GM23248 (cell line): ENCODE measurements around the gene HTRA1. TPM values are rescaled to one million over a fixed set of nuclear protein-coding genes. Genes with fewer than 3 reads are reported as not detected.

Experiments used
- DNase-seq: peaks from one replicate; pipeline ENCODE4 v3.0.0-alpha.2; 2015
- H2AFZ ChIP-seq: fragments of 200-600 bp; sonication (generic); 2 replicates; pipeline ENCODE4 v1.6.1; 2016; ENCODE audit warnings: antibody characterized with exemption
- H3F3A ChIP-seq: fragments of 200-600 bp; sonication (generic); 2 replicates; pipeline ENCODE4 v1.6.1; 2016; ENCODE audit warnings: mild to moderate bottlenecking, antibody characterized with exemption, mixed run types; ENCODE audit not compliant: insufficient read depth
- H3K27ac ChIP-seq: fragments of 200-600 bp; sonication (generic); 2 replicates; pipeline ENCODE4 v1.5.1; 2016; ENCODE audit warnings: mild to moderate bottlenecking
- H3K27me3 ChIP-seq: fragments of 200-600 bp; sonication (generic); replicated peaks from 2 replicates; pipeline ENCODE4 v1.6.1; 2016; ENCODE audit warnings: mild to moderate bottlenecking; ENCODE audit not compliant: insufficient read depth
- H3K36me3 ChIP-seq: fragments of 200-600 bp; sonication (generic); 2 replicates; pipeline ENCODE4 v1.6.1; 2016; ENCODE audit warnings: low read depth, mild to moderate bottlenecking
- H3K4me1 ChIP-seq: fragments of 200-600 bp; sonication (generic); 2 replicates; pipeline ENCODE4 v1.6.1; 2016; ENCODE audit warnings: mild to moderate bottlenecking; ENCODE audit not compliant: insufficient read depth
- H3K4me2 ChIP-seq: fragments of 200-600 bp; sonication (generic); one replicate; pipeline ENCODE4 v1.6.1; 2016; ENCODE audit warnings: mild to moderate bottlenecking; ENCODE audit not compliant: unreplicated experiment
- H3K4me3 ChIP-seq: fragments of 200-600 bp; sonication (generic); 2 replicates; pipeline ENCODE4 v1.5.1; 2016; ENCODE audit warnings: mild to moderate bottlenecking
- H3K79me2 ChIP-seq: fragments of 200-600 bp; sonication (generic); 2 replicates; pipeline ENCODE4 v1.6.1; 2016; ENCODE audit warnings: mild to moderate bottlenecking; ENCODE audit not compliant: insufficient read depth
- H3K9ac ChIP-seq: fragments of 200-600 bp; sonication (generic); 2 replicates; pipeline ENCODE4 v1.6.1; 2016; ENCODE audit warnings: mild to moderate bottlenecking
- H3K9me2 ChIP-seq: fragments of 200-600 bp; sonication (generic); 2 replicates; pipeline ENCODE4 v1.6.1; 2016; ENCODE audit warnings: mixed run types, mild to moderate bottlenecking, moderate library complexity; ENCODE audit not compliant: insufficient read depth
- H3K9me3 ChIP-seq: fragments of 200-600 bp; sonication (generic); one replicate; pipeline ENCODE4 v1.6.1; 2017; ENCODE audit warnings: low read depth
- H4K20me1 ChIP-seq: fragments of 200-600 bp; sonication (generic); 2 replicates; pipeline ENCODE4 v1.6.0; 2016; ENCODE audit not compliant: insufficient read depth
- EZH2 ChIP-seq: fragments of 200-600 bp; sonication (generic); IDR thresholded peaks from 2 replicates; pipeline ENCODE4 v1.6.1; 2018; ENCODE audit warnings: antibody characterized with exemption, mild to moderate bottlenecking; ENCODE audit not compliant: insufficient read depth, poor library complexity, severe bottlenecking
- EZH2phosphoT487 ChIP-seq: fragments of 200-600 bp; sonication (generic); IDR thresholded peaks from 2 replicates; pipeline ENCODE4 v1.6.1; 2018; ENCODE audit warnings: antibody characterized with exemption, moderate library complexity, mild to moderate bottlenecking, low read depth; ENCODE audit not compliant: insufficient read depth
- WGBS, 2 experiments: methylation state at CpG; one replicate each; pipeline ENCODE4 v1.1.6; 2015 to 2017; ENCODE audit warnings: low lambda C conversion rate in 2 of 2, low coverage in 1 of 2; ENCODE audit errors: missing lambda C conversion rate in 2 of 2; 5-methylcytosine and 5-hydroxymethylcytosine counted together
- in situ Hi-C: fragments of 300-500 bp; cut with MboI; formaldehyde crosslinking; loops from 2 replicates; pipeline ENCODE4 v1.15.0; 2020
- polyA plus RNA-seq: library from polyadenylated mRNA; unstranded; fragments of >200 nt; fragmentation: Nextera tagmentation; extraction: Ambion mirVana; gene quantifications from 2 replicates; pipeline ENCODE4 v1.2.1, GENCODE V29; 2016
- total RNA-seq: library from RNA; depleted of rRNA; stranded (reverse); fragments of >200 nt; shearing (Covaris generic); gene quantifications from 2 replicates; pipeline ENCODE4 v1.2.3, GENCODE V29; 2014

Gene HTRA1
- total and polyA plus RNA-seq, 2 experiments from 2014 or later: 220 to 405 TPM

DNA sequence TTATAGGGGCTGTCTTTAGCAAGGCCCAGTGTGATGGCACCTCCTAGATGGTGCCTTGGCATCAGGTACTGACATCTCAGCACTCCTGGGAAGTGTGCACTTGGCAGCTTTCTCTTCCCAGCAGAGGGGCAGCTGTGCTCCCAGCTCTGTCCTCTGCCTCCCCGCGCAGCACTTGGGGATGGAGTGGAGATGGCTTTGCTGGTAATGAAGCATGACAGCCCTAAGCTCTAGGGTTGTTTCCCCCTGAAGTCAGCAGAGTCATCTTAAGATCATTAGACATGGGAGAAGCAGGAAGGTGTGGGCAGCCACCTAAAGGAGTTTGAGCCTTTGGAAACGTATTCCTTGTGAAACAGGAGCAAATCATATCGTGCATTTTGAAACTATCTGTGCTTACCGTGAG, 46.7 kb downstream of the HTRA1 start:
- Histone ChIP-seq H3F3A (no peaks in the 10 kb centered on the region), H3K9me3 (no peaks in the 10 kb centered on the region), H3K4me1 (0 out of 2 replicates have a peak, but pooled peaks cover 4% of the 10 kb centered on the region), H3K9me2 (no peaks in the 10 kb centered on the region), H3K4me2 (no peak overlapping the region), H3K27ac (no peak overlapping the region), H2AFZ (no peak overlapping the region), H4K20me1 (no peaks in the 10 kb centered on the region), H3K9ac (no peak overlapping the region), H3K27me3 (no peaks in the 10 kb centered on the region), H3K79me2 (peaks cover 19% of the 10 kb centered on the region), H3K4me3 (no peak overlapping the region), H3K36me3 (peaks cover 7% of the 10 kb centered on the region; the same call in 1 of the 2 replicates)
- in situ Hi-C loops: no loop called here
- WGBS, 2 experiments: 79 to 80% methylated on average over 5 of the region's 5 CpGs
- DNase-seq: no peak
- TF ChIP-seq EZH2: no peak
- no peak for TF ChIP-seq EZH2phosphoT487

DNA sequence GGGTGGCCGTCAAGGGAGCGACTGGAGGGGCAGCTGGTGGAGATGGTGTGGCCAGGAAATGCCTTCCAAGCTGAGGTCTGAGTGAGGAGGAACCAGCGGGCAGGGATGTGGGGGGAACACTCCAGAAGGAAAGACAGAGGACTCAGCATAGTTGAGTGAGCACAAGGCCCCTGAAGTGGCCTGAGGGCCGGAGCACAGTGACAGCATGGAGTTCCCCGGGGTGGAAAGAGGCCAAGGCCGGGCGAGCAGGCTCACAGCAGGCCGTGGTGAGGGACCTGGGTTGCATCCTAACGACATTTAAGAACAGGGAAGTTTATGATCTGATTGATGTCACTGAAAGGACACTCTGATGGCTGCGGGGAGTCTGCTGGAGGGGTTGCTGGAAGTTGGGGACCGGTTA, 48.0 kb downstream of the HTRA1 start:
- in situ Hi-C loops: no loop called here
- no peak overlapping the region for H2AFZ ChIP-seq
- H3K9me3 ChIP-seq: no peaks in the 10 kb centered on the region
- no peak for DNase-seq
- WGBS, 2 experiments: 90 to 92% methylated on average over 11 of the region's 11 CpGs
- TF ChIP-seq EZH2phosphoT487 (no peak), EZH2 (no peak)
- H3K4me2 ChIP-seq: no peak overlapping the region
- H3K4me1 ChIP-seq: 0 out of 2 replicates have a peak, but pooled peaks cover 4% of the 10 kb centered on the region
- H3K9me2 ChIP-seq: no peaks in the 10 kb centered on the region
- no peaks in the 10 kb centered on the region for H4K20me1 ChIP-seq
- H3K9ac ChIP-seq: no peak overlapping the region
- no peaks in the 10 kb centered on the region for H3K27me3 ChIP-seq
- H3K79me2 ChIP-seq: peaks cover 11% of the 10 kb centered on the region
- H3K4me3 ChIP-seq: no peak overlapping the region
- H3K27ac ChIP-seq: no peak overlapping the region
- peaks cover 7% of the 10 kb centered on the region; the same call in 1 of the 2 replicates for H3K36me3 ChIP-seq
- H3F3A ChIP-seq: no peaks in the 10 kb centered on the region

DNA sequence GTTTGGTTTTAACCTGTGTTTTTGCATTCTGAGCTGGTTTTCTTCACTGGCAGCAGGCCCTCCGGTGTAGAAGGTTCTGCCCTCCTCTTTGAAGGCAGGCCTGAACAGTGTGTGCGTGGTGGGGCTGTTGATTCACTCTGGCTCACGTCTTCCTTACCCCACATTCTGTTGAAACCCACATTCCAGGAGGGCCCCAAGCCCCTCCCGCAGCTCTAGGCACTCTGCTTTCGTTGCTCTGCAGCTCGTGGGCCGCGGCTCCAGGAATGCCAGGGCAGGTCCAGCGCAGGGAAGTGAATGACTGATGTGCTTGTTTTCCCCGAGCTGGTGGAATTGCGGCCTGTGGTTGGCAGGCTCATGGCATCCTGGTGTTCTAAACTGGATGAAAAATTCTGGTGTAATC, 49.0 kb downstream of the HTRA1 start:
- Histone ChIP-seq H4K20me1 (no peaks in the 10 kb centered on the region), H3K4me2 (no peak overlapping the region), H3K9ac (no peak overlapping the region), H3K9me3 (no peaks in the 10 kb centered on the region), H3K4me3 (no peak overlapping the region), H3K27me3 (no peaks in the 10 kb centered on the region), H3F3A (no peaks in the 10 kb centered on the region), H3K4me1 (no peaks in the 10 kb centered on the region), H2AFZ (no peak overlapping the region), H3K36me3 (peaks cover 7% of the 10 kb centered on the region; the same call in 1 of the 2 replicates), H3K27ac (no peak overlapping the region), H3K79me2 (peaks cover 9% of the 10 kb centered on the region), H3K9me2 (no peaks in the 10 kb centered on the region)
- in situ Hi-C loops: no loop called here
- no peak for TF ChIP-seq EZH2phosphoT487
- TF ChIP-seq EZH2: no peak
- WGBS, 2 experiments: 90 to 93% methylated on average over 11 of the region's 11 CpGs
- DNase-seq: no peak

DNA sequence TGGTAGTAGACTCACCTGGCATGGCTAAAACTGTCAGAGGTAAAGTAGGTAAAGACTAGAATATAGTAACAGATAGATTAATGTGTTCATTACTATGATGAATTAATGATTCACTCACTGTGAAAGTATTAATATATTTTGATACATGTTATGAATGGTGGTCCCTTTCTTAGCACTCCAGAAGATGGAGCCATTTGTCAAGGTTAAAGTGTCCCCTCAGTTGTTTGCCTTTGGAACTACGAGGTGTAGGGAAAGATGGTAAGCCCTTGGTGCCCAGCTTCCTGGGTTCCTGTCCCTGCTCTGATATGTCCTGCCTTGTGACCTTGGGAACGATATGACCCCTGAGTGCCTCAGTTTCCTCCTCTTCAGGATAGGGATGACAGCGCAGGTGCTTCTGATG, 49.4 kb downstream of the HTRA1 start:
- Histone ChIP-seq H3K9ac (no peak overlapping the region), H3K9me3 (no peaks in the 10 kb centered on the region), H3K4me3 (no peak overlapping the region), H3K36me3 (peaks cover 7% of the 10 kb centered on the region; the same call in 1 of the 2 replicates), H3K4me1 (no peaks in the 10 kb centered on the region), H3K27me3 (no peaks in the 10 kb centered on the region), H3K9me2 (no peaks in the 10 kb centered on the region), H3K4me2 (no peak overlapping the region), H2AFZ (no peak overlapping the region), H3K79me2 (peaks cover 5% of the 10 kb centered on the region; the same call in 1 of the 2 replicates), H3K27ac (no peak overlapping the region), H3F3A (no peaks in the 10 kb centered on the region), H4K20me1 (no peaks in the 10 kb centered on the region)
- WGBS, 2 experiments: 93 to 98% methylated on average over 3 of the region's 3 CpGs
- no peak for DNase-seq
- TF ChIP-seq EZH2: no peak
- no peak for TF ChIP-seq EZH2phosphoT487
- in situ Hi-C loops: no loop called here

DNA sequence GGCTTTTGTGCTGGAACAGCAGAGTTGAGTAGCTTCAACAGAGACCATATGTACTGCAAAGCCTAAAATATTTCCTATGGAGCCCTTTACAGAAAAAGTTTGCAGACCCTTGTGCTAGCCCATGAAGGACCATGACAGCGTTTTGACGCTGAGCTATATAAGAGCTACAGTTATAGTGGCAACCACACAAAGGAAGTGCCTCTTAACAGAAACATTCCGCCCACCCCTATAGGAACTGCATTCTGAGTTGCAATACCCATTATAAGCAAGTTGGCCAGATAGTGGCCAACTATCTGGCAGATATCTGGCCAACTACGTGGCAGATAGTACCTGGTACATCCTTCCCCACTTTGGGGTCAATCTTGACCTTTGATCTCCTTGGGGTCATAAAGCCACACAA, 51.7 kb downstream of the HTRA1 start:
- H3K27ac ChIP-seq: no peak overlapping the region
- H3K36me3 ChIP-seq: no peaks in the 10 kb centered on the region; the same call in 1 of the 2 replicates
- no peak for TF ChIP-seq EZH2
- TF ChIP-seq EZH2phosphoT487: no peak
- 97 to 100% methylated on average over 4 of the region's 4 CpGs for WGBS, 2 experiments
- in situ Hi-C loops: no loop called here
- H3K27me3 ChIP-seq: no peaks in the 10 kb centered on the region
- no peak overlapping the region for H3K4me3 ChIP-seq
- no peak overlapping the region for H3K4me2 ChIP-seq
- H3K9ac ChIP-seq: no peak overlapping the region
- H3F3A ChIP-seq: no peaks in the 10 kb centered on the region
- no peaks in the 10 kb centered on the region for H3K9me2 ChIP-seq
- no peak overlapping the region for H2AFZ ChIP-seq
- H3K79me2 ChIP-seq: no peaks in the 10 kb centered on the region
- no peak for DNase-seq
- H4K20me1 ChIP-seq: no peaks in the 10 kb centered on the region
- no peaks in the 10 kb centered on the region for H3K4me1 ChIP-seq
- no peaks in the 10 kb centered on the region for H3K9me3 ChIP-seq
